Activated naive CD8-positive, alpha-beta T cell treated with anti-CD3 and anti-CD28 coated beads, Interleukin-2, amount 50 U/mL, for 24 hours (primary cell): Measurements from ENCODE around the gene TOX2.

ENCODE experiments used
- ATAC-seq: fragments of 150-1000 bp; cut with Tn5 transposase; one replicate; pipeline ENCODE4 v1.10.0; 2021
- DNase-seq: peaks from one replicate; pipeline ENCODE4 v3.0.0; 2021
- H3K27ac Mint-ChIP-seq: one replicate; pipeline ENCODE4 v1.8.0; 2021; ENCODE audit warnings: mild to moderate bottlenecking, mixed read lengths
- H3K27me3 Mint-ChIP-seq: one replicate; pipeline ENCODE4 v1.8.0; 2021; ENCODE audit warnings: mixed read lengths
- H3K36me3 Mint-ChIP-seq: one replicate; pipeline ENCODE4 v1.8.0; 2021; ENCODE audit warnings: low read depth, mixed read lengths
- H3K4me1 Mint-ChIP-seq: one replicate; pipeline ENCODE4 v1.8.0; 2021; ENCODE audit warnings: mixed read lengths
- H3K4me3 Mint-ChIP-seq: one replicate; pipeline ENCODE4 v1.8.0; 2021; ENCODE audit warnings: mild to moderate bottlenecking, moderate library complexity, mixed read lengths
- H3K9me3 Mint-ChIP-seq: one replicate; pipeline ENCODE4 v1.8.0; 2021; ENCODE audit warnings: mixed read lengths

The TOX2 gene

GRCh38 chr20:44021186-44021585 lies 106.5 kb downstream of the TOX2 start:
- ATAC-seq = no peak
- Mint-ChIP-seq H3K27me3 (peaks cover 22% of the 10 kb centered on the region), H3K4me3 (no peak overlapping the region), H3K36me3 (no peaks in the 10 kb centered on the region), H3K4me1 (peaks cover 27% of the 10 kb centered on the region), H3K9me3 (no peaks in the 10 kb centered on the region), H3K27ac (no peak overlapping the region)
- no peak for DNase-seq

DNA sequence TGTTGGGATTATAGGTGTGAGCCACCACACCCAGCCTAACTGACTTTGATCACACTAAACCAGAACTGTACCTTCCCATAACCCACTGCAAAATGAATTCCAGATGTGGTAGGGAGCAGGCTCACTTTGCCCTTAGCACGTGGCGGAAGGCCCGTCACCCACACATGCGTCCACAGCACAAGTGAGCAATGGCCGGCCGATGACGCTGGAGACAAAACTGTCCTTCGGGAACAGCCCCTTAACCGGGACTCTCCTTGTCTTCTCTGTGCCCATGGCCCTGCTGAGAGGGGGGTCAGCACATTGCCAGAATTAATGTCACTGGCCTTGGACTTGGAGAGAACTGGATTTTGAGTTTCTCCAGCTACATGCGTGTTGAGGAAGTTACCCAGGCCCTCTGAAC lies 107.2 kb downstream of the TOX2 start:
- H3K27me3 Mint-ChIP-seq = peaks cover 21% of the 10 kb centered on the region
- peaks cover 27% of the 10 kb centered on the region for H3K4me1 Mint-ChIP-seq
- DNase-seq (no peak), ATAC-seq (no peak)
- H3K36me3 Mint-ChIP-seq = no peaks in the 10 kb centered on the region
- no peak overlapping the region for H3K27ac Mint-ChIP-seq
- no peak overlapping the region for H3K4me3 Mint-ChIP-seq
- H3K9me3 Mint-ChIP-seq = no peaks in the 10 kb centered on the region

- no peak overlapping the region for H3K4me3 Mint-ChIP-seq
- ATAC-seq (no peak), DNase-seq (no peak)
- H3K27me3 Mint-ChIP-seq = peaks cover 22% of the 10 kb centered on the region
- H3K4me1 Mint-ChIP-seq = peaks cover 27% of the 10 kb centered on the region
- no peaks in the 10 kb centered on the region for H3K36me3 Mint-ChIP-seq
- no peaks in the 10 kb centered on the region for H3K9me3 Mint-ChIP-seq
- H3K27ac Mint-ChIP-seq = no peak overlapping the region
These were observed 107.8 kb downstream of the TOX2 start for GRCh38 chr20:44022464-44022863.

GRCh38 chr20:44023515-44024371 lies 109.1 kb downstream of the TOX2 start:
- Mint-ChIP-seq H3K27me3 (peaks cover 28% of the 10 kb centered on the region), H3K4me3 (no peak overlapping the region), H3K9me3 (no peaks in the 10 kb centered on the region), H3K4me1 (peaks cover 31% of the 10 kb centered on the region), H3K36me3 (no peaks in the 10 kb centered on the region), H3K27ac (no peak overlapping the region)
- no peak for ATAC-seq
- DNase-seq = no peak

DNA sequence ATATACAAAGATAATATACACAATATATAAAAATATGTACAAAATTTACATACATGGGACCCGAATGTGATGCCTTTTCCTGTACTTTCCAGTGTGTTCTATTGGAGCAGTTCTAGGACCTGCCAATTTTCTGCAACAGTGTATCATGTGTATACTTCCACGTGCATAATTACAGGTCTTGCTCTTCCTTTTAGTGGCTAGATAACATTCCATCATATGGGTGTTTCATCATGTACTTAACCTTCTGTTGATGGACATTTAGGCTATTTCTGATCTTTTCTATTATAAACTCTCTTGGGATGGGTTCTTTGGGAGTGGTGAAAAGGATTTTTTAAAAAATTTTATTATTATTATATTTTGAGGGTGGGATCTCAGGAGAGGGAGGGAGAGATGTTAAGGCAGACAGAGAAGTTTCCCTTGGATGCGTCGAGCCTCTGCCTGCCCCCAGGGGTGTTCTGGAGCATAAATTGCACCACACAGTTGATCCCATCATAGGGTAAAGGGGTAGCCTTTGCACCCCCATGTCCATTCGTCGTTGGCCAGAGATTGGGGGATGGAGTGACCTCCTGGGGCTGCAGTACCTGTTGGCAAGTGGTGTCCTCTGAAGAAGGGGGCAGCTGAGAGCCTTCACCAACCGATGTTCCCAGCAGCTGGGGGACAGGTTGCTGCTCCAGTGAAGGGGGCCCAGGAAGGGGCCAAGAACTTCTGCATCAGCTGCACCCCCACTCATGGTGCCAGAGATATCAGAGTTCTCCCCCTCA lies 110.3 kb downstream of the TOX2 start:
- H3K36me3 Mint-ChIP-seq = no peaks in the 10 kb centered on the region
- peaks cover 31% of the 10 kb centered on the region for H3K4me1 Mint-ChIP-seq
- DNase-seq (no peak), ATAC-seq (no peak)
- H3K27me3 Mint-ChIP-seq = peaks cover 35% of the 10 kb centered on the region
- H3K4me3 Mint-ChIP-seq = no peak overlapping the region
- H3K27ac Mint-ChIP-seq = no peak overlapping the region
- no peaks in the 10 kb centered on the region for H3K9me3 Mint-ChIP-seq

GRCh38 chr20:44025756-44026155 lies 111.1 kb downstream of the TOX2 start:
- Mint-ChIP-seq H3K27ac (no peak overlapping the region), H3K9me3 (no peaks in the 10 kb centered on the region), H3K36me3 (no peaks in the 10 kb centered on the region), H3K4me3 (no peak overlapping the region), H3K27me3 (peaks cover 36% of the 10 kb centered on the region), H3K4me1 (peaks cover 30% of the 10 kb centered on the region)
- ATAC-seq (no peak), DNase-seq (no peak)

DNA sequence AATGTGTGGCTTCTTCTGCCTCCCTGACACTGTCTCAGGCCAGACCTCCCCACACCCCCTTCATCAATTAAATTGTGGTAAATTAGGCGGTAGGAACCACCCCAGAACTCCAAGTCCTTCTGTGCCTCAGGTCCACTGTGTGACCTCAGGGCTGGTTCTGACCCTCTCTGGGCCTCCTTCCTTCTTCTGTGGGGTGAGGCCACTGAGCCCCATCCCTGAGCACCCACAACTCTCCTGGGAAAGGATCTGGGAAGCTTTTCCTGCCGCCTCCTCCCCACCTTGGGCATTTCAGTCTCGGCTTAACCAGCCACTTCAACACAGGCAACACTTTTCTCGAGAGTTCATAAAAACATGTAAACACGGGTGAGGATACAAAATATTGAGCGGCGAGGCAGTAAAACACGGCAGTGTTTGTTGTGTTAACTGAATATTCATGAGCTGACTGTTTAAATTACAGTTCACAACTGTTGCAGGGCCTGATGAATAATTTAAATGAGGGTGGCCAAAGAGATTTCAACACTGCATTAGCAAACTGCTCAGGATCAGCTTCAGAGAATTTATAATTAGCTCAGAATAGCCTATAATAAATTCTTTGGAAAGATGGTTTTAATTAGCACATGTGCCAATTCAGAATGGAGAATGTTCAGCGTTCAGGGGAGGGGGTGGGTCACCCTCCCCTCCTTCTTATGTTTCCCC lies 112.1 kb downstream of the TOX2 start:
- no peaks in the 10 kb centered on the region for H3K9me3 Mint-ChIP-seq
- no peak for DNase-seq
- ATAC-seq = no peak
- H3K4me1 Mint-ChIP-seq = peaks cover 25% of the 10 kb centered on the region
- peaks cover 35% of the 10 kb centered on the region for H3K27me3 Mint-ChIP-seq
- H3K27ac Mint-ChIP-seq = no peak overlapping the region
- H3K4me3 Mint-ChIP-seq = no peak overlapping the region
- H3K36me3 Mint-ChIP-seq = no peaks in the 10 kb centered on the region

DNA sequence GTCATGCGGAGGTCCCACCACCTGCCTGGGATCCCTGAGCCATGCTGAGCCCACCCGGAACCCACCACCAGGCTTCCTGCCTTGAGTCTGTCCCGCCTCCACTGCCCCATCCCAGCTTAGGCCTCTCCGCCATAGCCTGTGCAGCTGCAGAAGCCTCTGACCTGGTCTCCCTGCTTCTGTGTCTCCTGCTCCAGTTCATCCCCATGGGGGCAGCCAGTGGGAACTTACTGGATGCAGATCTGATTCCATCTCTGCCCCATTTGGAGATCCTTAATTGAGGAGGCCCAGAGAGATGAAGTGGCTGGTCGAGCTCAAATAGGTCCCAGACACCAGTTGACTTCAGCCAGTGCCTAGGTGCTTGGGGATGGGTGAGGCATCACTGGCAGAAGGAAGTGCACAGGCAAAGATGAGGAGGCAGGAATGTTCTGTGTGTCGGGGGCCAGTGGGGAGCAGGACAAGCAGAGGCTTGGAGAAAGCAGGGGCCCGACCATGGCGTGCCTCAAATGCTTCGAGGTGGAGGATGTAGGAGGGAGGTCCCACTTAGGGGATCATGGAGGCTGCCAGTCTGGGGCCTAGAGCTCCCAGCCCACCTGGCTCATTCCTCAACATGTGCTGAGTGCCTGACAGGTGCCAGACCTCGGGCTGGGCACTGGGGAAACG lies 112.8 kb downstream of the TOX2 start:
- ATAC-seq = no peak
- DNase-seq = no peak
- H3K27me3 Mint-ChIP-seq = peaks cover 33% of the 10 kb centered on the region
- no peaks in the 10 kb centered on the region for H3K36me3 Mint-ChIP-seq
- H3K4me1 Mint-ChIP-seq = peaks cover 25% of the 10 kb centered on the region
- no peak overlapping the region for H3K27ac Mint-ChIP-seq
- no peaks in the 10 kb centered on the region for H3K9me3 Mint-ChIP-seq
- H3K4me3 Mint-ChIP-seq = no peak overlapping the region

GRCh38 chr20:44028003-44028730 lies 113.5 kb downstream of the TOX2 start:
- ATAC-seq = no peak
- no peak overlapping the region for H3K27ac Mint-ChIP-seq
- DNase-seq = no peak
- peaks cover 26% of the 10 kb centered on the region for H3K4me1 Mint-ChIP-seq
- peaks cover 29% of the 10 kb centered on the region for H3K27me3 Mint-ChIP-seq
- H3K4me3 Mint-ChIP-seq = no peak overlapping the region
- H3K36me3 Mint-ChIP-seq = no peaks in the 10 kb centered on the region
- H3K9me3 Mint-ChIP-seq = no peaks in the 10 kb centered on the region

- Mint-ChIP-seq H3K4me1 (peaks cover 32% of the 10 kb centered on the region), H3K9me3 (no peaks in the 10 kb centered on the region), H3K27me3 (peaks cover 26% of the 10 kb centered on the region), H3K27ac (peak overlapping the region; percentile 30), H3K4me3 (peak overlapping the region; percentile 12), H3K36me3 (no peaks in the 10 kb centered on the region)
- ATAC-seq (peak; percentile 89), DNase-seq (peak; percentile 23)
These were observed 114.5 kb downstream of the TOX2 start for GRCh38 chr20:44028868-44029847.

DNA sequence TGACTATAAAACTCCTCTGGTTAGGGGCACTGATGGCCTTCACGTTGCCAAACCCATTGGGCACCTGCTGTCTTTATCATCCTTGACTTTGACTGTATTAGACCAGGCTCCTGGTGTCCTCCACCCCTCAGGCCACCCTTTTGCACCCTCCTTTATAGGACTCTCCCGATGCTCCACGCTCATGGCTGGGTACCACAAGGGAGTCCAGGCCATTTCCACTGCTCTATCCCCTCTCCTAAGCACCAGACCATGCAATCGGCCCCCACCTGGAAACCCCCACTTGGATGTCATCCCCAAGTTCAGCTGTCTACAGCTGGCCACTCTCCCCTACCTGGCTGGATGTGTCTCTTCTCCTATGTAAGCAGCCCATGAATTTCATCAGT lies 115.2 kb downstream of the TOX2 start:
- DNase-seq (no peak), ATAC-seq (no peak)
- Mint-ChIP-seq H3K27me3 (peaks cover 29% of the 10 kb centered on the region), H3K36me3 (no peaks in the 10 kb centered on the region), H3K9me3 (no peaks in the 10 kb centered on the region), H3K27ac (no peak overlapping the region), H3K4me1 (peaks cover 32% of the 10 kb centered on the region), H3K4me3 (no peak overlapping the region)

DNA sequence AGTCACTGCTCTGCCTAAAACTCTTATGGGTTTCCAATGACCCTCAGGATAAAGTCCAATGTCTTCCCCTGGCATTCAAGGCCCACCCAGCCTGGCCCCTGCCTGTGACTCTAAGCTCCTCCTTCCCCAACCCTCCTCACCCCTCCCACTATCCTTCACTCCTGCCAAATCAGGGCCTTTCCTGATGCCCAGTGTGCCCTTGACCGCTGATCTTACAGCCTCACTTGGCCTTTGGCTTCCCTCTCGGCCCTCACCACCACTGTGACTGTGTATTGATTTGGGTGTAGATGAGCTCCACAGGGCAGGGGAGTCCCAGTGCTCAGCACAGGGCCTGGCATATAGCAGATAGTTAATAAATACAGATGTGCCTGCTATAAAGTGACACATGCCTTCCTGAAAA lies 115.7 kb downstream of the TOX2 start:
- Mint-ChIP-seq H3K36me3 (no peaks in the 10 kb centered on the region), H3K27ac (no peak overlapping the region), H3K9me3 (no peaks in the 10 kb centered on the region), H3K4me3 (no peak overlapping the region), H3K27me3 (peaks cover 30% of the 10 kb centered on the region), H3K4me1 (peaks cover 35% of the 10 kb centered on the region)
- DNase-seq (no peak), ATAC-seq (no peak)

- DNase-seq = no peak
- Mint-ChIP-seq H3K4me3 (no peak overlapping the region), H3K9me3 (no peaks in the 10 kb centered on the region), H3K27ac (no peak overlapping the region), H3K27me3 (peaks cover 33% of the 10 kb centered on the region), H3K4me1 (peaks cover 35% of the 10 kb centered on the region), H3K36me3 (no peaks in the 10 kb centered on the region)
- no peak for ATAC-seq
These were observed 116.4 kb downstream of the TOX2 start for GRCh38 chr20:44031001-44031574.
